H1 (cell line): Measurements from ENCODE around the gene LRCH1. TPM values are rescaled to one million over a fixed set of nuclear protein-coding genes. Genes with fewer than 3 reads are reported as not detected.

Experiments
- CTCF ChIA-PET: fragments of 300-600 bp; sonication (Branson Sonifier 250); formaldehyde crosslinking; loops from one replicate; lab custom pipeline; 2021; ENCODE audit not compliant: partially characterized antibody; lab: Charles Lee
- POLR2A ChIA-PET: fragments of 300-600 bp; sonication (Branson Sonifier 250); formaldehyde crosslinking; loops from one replicate; lab custom pipeline; 2021; ENCODE audit warnings: inconsistent platforms; ENCODE audit not compliant: partially characterized antibody; lab: Charles Lee
- DNase-seq, 2 experiments: peaks; one replicate each; pipeline versions ENCODE4 v3.0.0 to v3.0.0-alpha.2; 2010 to 2022; ENCODE audit warnings: low spot score in 2 of 2, low read depth in 1 of 2, mixed read lengths in 1 of 2
- FAIRE-seq: peaks from 2 replicates; lab custom pipeline; 2011; peaks lifted over from hg19 to GRCh38; lab: Jason Lieb, UNC
- H2AFZ ChIP-seq: 2 replicates; pipeline ENCODE4 v1.8.1; 2012; ENCODE audit warnings: low read length, inconsistent platforms
- H2AK5ac ChIP-seq: 2 replicates; pipeline ENCODE4 v1.6.1; 2013; ENCODE audit warnings: low read depth, low read length
- H2BK120ac ChIP-seq: replicated peaks from 2 replicates; pipeline ENCODE3; 2013; ENCODE audit warnings: low read depth, low read length, inconsistent platforms
- H2BK12ac ChIP-seq: 2 replicates; pipeline ENCODE4 v1.6.1; 2013; ENCODE audit warnings: low read depth, low read length
- H2BK15ac ChIP-seq: 2 replicates; pipeline ENCODE4 v1.6.1; 2013; ENCODE audit warnings: low read length
- H2BK20ac ChIP-seq: 2 replicates; pipeline ENCODE4 v1.6.1; 2013; ENCODE audit warnings: low read length
- H2BK5ac ChIP-seq: 2 replicates; pipeline ENCODE4 v1.6.1; 2013; ENCODE audit warnings: low read depth, low read length
- H3K14ac ChIP-seq: 2 replicates; pipeline ENCODE4 v1.6.1; 2013; ENCODE audit warnings: inconsistent platforms; ENCODE audit not compliant: insufficient read length
- H3K18ac ChIP-seq: 2 replicates; pipeline ENCODE4 v1.6.1; 2013; ENCODE audit warnings: low read length; ENCODE audit errors: extremely low read depth
- H3K23ac ChIP-seq: 2 replicates; pipeline ENCODE4 v1.6.1; 2013; ENCODE audit warnings: inconsistent platforms; ENCODE audit not compliant: insufficient read length
- H3K23me2 ChIP-seq: 2 replicates; pipeline ENCODE4 v1.6.1; 2013; ENCODE audit warnings: low read depth, low read length
- H3K27ac ChIP-seq: 2 replicates; pipeline ENCODE4 v1.6.1; 2011; ENCODE audit warnings: low read depth, low read length, inconsistent platforms
- H3K27me3 ChIP-seq, 4 experiments: replicated peaks in 1 of 4; 1 replicate in 1 of 4; 2 replicates in 3 of 4; pipeline versions ENCODE4 v1.6.1 to v1.8.1; 2011 to 2013; ENCODE audit warnings: low read length in 3 of 4, mild to moderate bottlenecking in 3 of 4, inconsistent platforms in 2 of 4, mixed read lengths in 2 of 4, moderate library complexity in 1 of 4; ENCODE audit not compliant: control insufficient read depth in 3 of 4, insufficient read depth in 3 of 4; ENCODE audit errors: extremely low read depth in 1 of 4
- H3K36me3 ChIP-seq, 4 experiments: 2 replicates each; pipeline versions ENCODE4 v1.6.1 to v1.8.1; 2011 to 2013; ENCODE audit warnings: mild to moderate bottlenecking in 4 of 4, low read length in 3 of 4, moderate library complexity in 2 of 4, control low read depth in 1 of 4, inconsistent platforms in 1 of 4; ENCODE audit not compliant: insufficient read depth in 4 of 4, control insufficient read depth in 2 of 4
- H3K4ac ChIP-seq: replicated peaks from 2 replicates; pipeline ENCODE3; 2013; ENCODE audit warnings: low read length, low read depth, mixed read lengths, inconsistent platforms; ENCODE audit not compliant: insufficient read length
- H3K4me1 ChIP-seq, 4 experiments: replicated peaks in 1 of 4; 1 replicate in 1 of 4; 2 replicates in 3 of 4; pipeline versions ENCODE4 v1.6.1 to v1.8.1; 2011 to 2013; ENCODE audit warnings: low read length in 3 of 4, inconsistent platforms in 2 of 4, mixed read lengths in 1 of 4; ENCODE audit not compliant: insufficient read depth in 4 of 4, control insufficient read depth in 3 of 4
- H3K4me2 ChIP-seq, 2 experiments: 2 replicates each; pipeline versions ENCODE4 v1.6.1 to v1.8.1; 2011 to 2013; ENCODE audit warnings: low read depth in 2 of 2, low read length in 2 of 2, control low read depth in 1 of 2, inconsistent platforms in 1 of 2, mild to moderate bottlenecking in 1 of 2; ENCODE audit not compliant: insufficient read depth in 1 of 2
- H3K4me3 ChIP-seq, 4 experiments: fragments of 200-600, 300-600 bp in 1 of 4; sonication (generic), shearing (Covaris generic), sonication (Bioruptor Twin) in 1 of 4; 2 replicates each; pipeline versions ENCODE4 v1.5.1 to v1.8.1; 2011 to 2016; ENCODE audit warnings: low read length in 4 of 4, low read depth in 3 of 4, control low read depth in 2 of 4, inconsistent platforms in 2 of 4, mild to moderate bottlenecking in 2 of 4, mixed read lengths in 1 of 4, moderate library complexity in 1 of 4; ENCODE audit not compliant: insufficient read depth in 2 of 4; ENCODE audit errors: extremely low read depth in 1 of 4
- H3K56ac ChIP-seq: replicated peaks from 2 replicates; pipeline ENCODE3; 2013; ENCODE audit warnings: low read depth, mild to moderate bottlenecking, mixed read lengths, low read length, inconsistent platforms; ENCODE audit not compliant: insufficient read length
- H3K79me1 ChIP-seq: 2 replicates; pipeline ENCODE4 v1.6.1; 2013; ENCODE audit warnings: low read depth, low read length, control low read depth
- H3K79me2 ChIP-seq, 2 experiments: 2 replicates each; pipeline versions ENCODE4 v1.6.1 to v1.8.1; 2012 to 2013; ENCODE audit warnings: low read length in 2 of 2, mild to moderate bottlenecking in 2 of 2, inconsistent platforms in 1 of 2; ENCODE audit not compliant: insufficient read depth in 2 of 2, control insufficient read depth in 1 of 2
- H3K9ac ChIP-seq, 4 experiments: replicated peaks in 1 of 4; 1 replicate in 1 of 4; 2 replicates in 3 of 4; pipeline versions ENCODE4 v1.6.1 to v1.8.1; 2011 to 2013; ENCODE audit warnings: low read depth in 3 of 4, low read length in 3 of 4, control low read depth in 2 of 4, mild to moderate bottlenecking in 2 of 4, moderate library complexity in 2 of 4, inconsistent platforms in 1 of 4; ENCODE audit errors: extremely low read depth in 1 of 4
- H3K9me3 ChIP-seq, 2 experiments: 2 replicates each; pipeline versions ENCODE4 v1.6.1 to v1.8.1; 2012 to 2013; ENCODE audit warnings: mild to moderate bottlenecking in 2 of 2, moderate library complexity in 2 of 2, control low read depth in 1 of 2, inconsistent platforms in 1 of 2, low read depth in 1 of 2, low read length in 1 of 2, mixed read lengths in 1 of 2; ENCODE audit not compliant: insufficient read depth in 2 of 2
- H4K20me1 ChIP-seq, 2 experiments: replicated peaks in 1 of 2; 2 replicates each; pipeline versions ENCODE3 to v1.8.1; 2011 to 2013; ENCODE audit warnings: inconsistent platforms in 2 of 2, low read length in 2 of 2, mild to moderate bottlenecking in 1 of 2; ENCODE audit not compliant: insufficient read depth in 2 of 2, control insufficient read depth in 1 of 2
- H4K5ac ChIP-seq: 2 replicates; pipeline ENCODE4 v1.6.1; 2013; ENCODE audit warnings: low read length, low read depth, mixed read lengths, inconsistent platforms; ENCODE audit not compliant: insufficient read length
- H4K8ac ChIP-seq: 2 replicates; pipeline ENCODE4 v1.8.0; 2013; ENCODE audit warnings: mild to moderate bottlenecking, moderate library complexity, low read length, inconsistent platforms; ENCODE audit not compliant: insufficient read depth; ENCODE audit errors: extremely low read depth
- H4K91ac ChIP-seq: replicated peaks from 2 replicates; pipeline ENCODE3; 2013; ENCODE audit warnings: low read length, mixed read lengths, inconsistent platforms; ENCODE audit not compliant: insufficient read length
- ATF2 ChIP-seq: IDR thresholded peaks from 2 replicates; pipeline ENCODE4 v1.6.1; 2012; ENCODE audit warnings: low read length, inconsistent platforms
- BACH1 ChIP-seq: IDR thresholded peaks from 2 replicates; pipeline ENCODE4 v1.6.1; 2012; ENCODE audit warnings: low read length, improper control_type of control experiment
- JUND ChIP-seq: IDR thresholded peaks from 2 replicates; pipeline ENCODE4 v1.6.1; 2011; ENCODE audit warnings: mild to moderate bottlenecking, improper control_type of control experiment, low read length
- NANOG ChIP-seq: IDR thresholded peaks from 2 replicates; pipeline ENCODE4 v1.6.1; 2011; ENCODE audit warnings: low read length, low read depth, mild to moderate bottlenecking, inconsistent platforms; ENCODE audit not compliant: insufficient read depth, poor library complexity, severe bottlenecking
- WGBS, 2 experiments: shearing (Covaris generic) in 1 of 2; methylation state at CpG; one replicate each; pipeline versions ENCODE4 v1.1.6 to v1.1.7; 2013 to 2015; ENCODE audit warnings: low lambda C conversion rate in 2 of 2, mixed read lengths in 2 of 2, inconsistent platforms in 1 of 2, low coverage in 1 of 2, missing lambda C conversion rate in 1 of 2; ENCODE audit not compliant: insufficient replicate concordance in 2 of 2, insufficient coverage in 1 of 2, insufficient read length in 1 of 2; ENCODE audit errors: extremely low coverage in 1 of 2, missing lambda C conversion rate in 1 of 2; 5-methylcytosine and 5-hydroxymethylcytosine counted together
- polyA plus RNA-seq, 7 experiments: library from polyadenylated mRNA; depleted of rRNA in 3 of 7; stranded (reverse) in 5 of 7; unstranded in 2 of 7; fragments of >200 nt in 5 of 7; fragments of 200-250 nt in 2 of 7; gene quantifications; 1 replicate in 5 of 7; 2 replicates in 1 of 7; 4 replicates in 1 of 7; pipeline versions ENCODE4 v1.2.1 to v1.2.3, GENCODE V29; 2011 to 2013; ENCODE audit warnings: missing spikeins in 2 of 7, mixed read lengths in 2 of 7
- total RNA-seq: library from RNA; stranded (reverse); fragmentation: NEBNext Ultra II Directional; extraction: Animal tissue kit (Norgen Biotek cat#: 25700); gene quantifications from 2 replicates; pipeline ENCODE4 v1.2.1, GENCODE V29; 2021

LRCH1 gene
- total and polyA plus RNA-seq, 2 of the 8 experiments (the other 6 are each of a cell fraction or from before 2014, with no cell fraction given), result 3.0 to 10.1 TPM

DNA sequence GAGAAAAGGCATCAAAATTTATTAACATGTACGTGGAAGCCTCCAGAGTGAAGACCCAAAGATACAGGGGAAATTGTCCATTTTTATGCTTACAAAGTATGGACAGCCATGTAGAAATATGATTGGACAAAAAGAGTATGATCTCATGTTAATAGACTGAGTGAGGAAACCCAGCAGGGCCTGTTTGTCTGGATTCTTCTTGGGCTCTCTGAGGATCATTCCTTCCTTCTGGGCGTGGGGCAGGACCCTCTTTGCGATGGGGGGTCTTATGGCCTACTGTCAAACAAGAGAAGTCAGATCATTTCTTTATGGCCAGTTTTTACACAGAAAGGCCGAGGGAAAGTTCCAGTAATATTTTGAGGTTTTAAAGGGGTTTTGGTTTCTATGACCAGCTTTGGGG is 133.2 kb downstream of the LRCH1 start:
- Histone ChIP-seq H3K79me1 (no peaks in the 10 kb centered on the region), H2BK12ac (no peak overlapping the region), H3K4me3 (no peak overlapping the region), H2AFZ (no peak overlapping the region), H3K27ac (no peak overlapping the region), H2BK15ac (no peak overlapping the region), H3K79me2 (no peaks in the 10 kb centered on the region), H3K4ac (no peak overlapping the region), H4K20me1 (no peaks in the 10 kb centered on the region), H3K18ac (no peak overlapping the region), H2BK20ac (no peak overlapping the region), H3K4me2 (no peak overlapping the region), H4K5ac (no peak overlapping the region), H4K91ac (no peak overlapping the region), H3K9me3 (no peaks in the 10 kb centered on the region), H3K23ac (no peak overlapping the region), H2BK120ac (no peak overlapping the region), H3K4me1 (peaks cover 2 to 8% (median 3%) of the 10 kb centered on the region in 4 experiments; a peak in 6 of 7 replicates)
- CTCF ChIA-PET, result interaction anchor here (1.6 to 1.9 kb wide), 2 partner anchors 84 to 134 kb away, joined by 3 to 6 read pairs; no protein-coding TSS in a partner anchor
- WGBS, 2 experiments, result 89% methylated on average over 4 of the region's 4 CpGs; no CpG with 5 or more reads in 1 of the 2 experiments
- DNase-seq, result no peak
- TF ChIP-seq ATF2, result no peak
- TF ChIP-seq BACH1, result no peak
- no peak for TF ChIP-seq NANOG
- no peak for TF ChIP-seq JUND
- TF ChIP-seq, all 59 proteins: peak for 0
- Histone ChIP-seq H3K36me3 (no peaks in the 10 kb centered on the region), H3K14ac (no peak overlapping the region), H4K8ac (no peak overlapping the region), H3K23me2 (no peaks in the 10 kb centered on the region), H2BK5ac (no peak overlapping the region), H2AK5ac (no peak overlapping the region), H3K56ac (no peak overlapping the region), H3K9ac (no peak overlapping the region), H3K27me3 (no peaks in the 10 kb centered on the region)
- FAIRE-seq, result no peak
- POLR2A ChIA-PET, result no interaction called here
